NB4 (cell line): ENCODE results near the gene RNASEH2A.

Experiments
- MYC ChIP-seq: IDR thresholded peaks from 2 replicates; pipeline ENCODE4 v1.6.1; 2011; ENCODE audit warnings: low read depth, low read length
- POLR2A ChIP-seq: IDR thresholded peaks from 2 replicates; pipeline ENCODE4 v1.6.1; 2011; ENCODE audit warnings: mild to moderate bottlenecking; ENCODE audit not compliant: insufficient read length; ENCODE audit errors: extremely low read depth
- TF ChIP-seq, protein P1 (sequence below): IDR thresholded peaks from one replicate; pipeline ENCODE4 v1.5.1; 2012; ENCODE audit warnings: low read depth, low read length
- TF ChIP-seq, protein P2 (sequence below): IDR thresholded peaks from 2 replicates; pipeline ENCODE4 v1.6.1; 2011; ENCODE audit warnings: low read depth, low read length

DNA sequence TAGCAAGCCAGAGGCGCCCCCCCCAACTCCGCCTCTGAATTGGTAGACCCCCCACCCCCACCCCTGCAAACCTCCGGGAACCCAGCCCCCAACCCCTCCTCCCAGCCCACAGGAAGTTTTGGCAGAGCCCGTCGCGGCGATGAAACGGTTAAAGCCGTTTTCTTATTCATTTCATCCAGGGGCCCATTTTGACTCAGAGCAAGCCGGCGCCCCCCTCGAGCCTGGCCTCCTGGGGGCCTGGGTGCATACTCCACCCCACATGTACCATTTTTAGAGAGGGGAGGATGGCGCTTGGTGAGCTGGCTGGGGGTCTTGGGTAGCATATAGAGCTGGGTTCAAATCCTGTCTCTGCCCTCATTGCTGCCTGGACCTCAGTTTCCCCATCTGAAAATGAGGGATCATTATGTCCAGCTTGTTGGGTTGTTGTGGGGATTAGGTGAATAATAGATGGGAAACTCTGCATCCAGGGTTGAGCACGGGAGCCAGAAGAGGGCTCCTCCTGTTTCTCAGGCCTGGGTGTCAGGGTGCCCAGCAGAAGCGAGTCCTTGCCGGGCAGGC lies 23.0 kb upstream of the RNASEH2A start:
- TF ChIP-seq POLR2A (no peak), MYC (no peak)
- TF ChIP-seq, protein P1, sequence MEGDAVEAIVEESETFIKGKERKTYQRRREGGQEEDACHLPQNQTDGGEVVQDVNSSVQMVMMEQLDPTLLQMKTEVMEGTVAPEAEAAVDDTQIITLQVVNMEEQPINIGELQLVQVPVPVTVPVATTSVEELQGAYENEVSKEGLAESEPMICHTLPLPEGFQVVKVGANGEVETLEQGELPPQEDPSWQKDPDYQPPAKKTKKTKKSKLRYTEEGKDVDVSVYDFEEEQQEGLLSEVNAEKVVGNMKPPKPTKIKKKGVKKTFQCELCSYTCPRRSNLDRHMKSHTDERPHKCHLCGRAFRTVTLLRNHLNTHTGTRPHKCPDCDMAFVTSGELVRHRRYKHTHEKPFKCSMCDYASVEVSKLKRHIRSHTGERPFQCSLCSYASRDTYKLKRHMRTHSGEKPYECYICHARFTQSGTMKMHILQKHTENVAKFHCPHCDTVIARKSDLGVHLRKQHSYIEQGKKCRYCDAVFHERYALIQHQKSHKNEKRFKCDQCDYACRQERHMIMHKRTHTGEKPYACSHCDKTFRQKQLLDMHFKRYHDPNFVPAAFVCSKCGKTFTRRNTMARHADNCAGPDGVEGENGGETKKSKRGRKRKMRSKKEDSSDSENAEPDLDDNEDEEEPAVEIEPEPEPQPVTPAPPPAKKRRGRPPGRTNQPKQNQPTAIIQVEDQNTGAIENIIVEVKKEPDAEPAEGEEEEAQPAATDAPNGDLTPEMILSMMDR = no peak
- TF ChIP-seq, protein P2, sequence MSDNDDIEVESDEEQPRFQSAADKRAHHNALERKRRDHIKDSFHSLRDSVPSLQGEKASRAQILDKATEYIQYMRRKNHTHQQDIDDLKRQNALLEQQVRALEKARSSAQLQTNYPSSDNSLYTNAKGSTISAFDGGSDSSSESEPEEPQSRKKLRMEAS = no peak
